CD4-positive, alpha-beta T cell treated with Interleukin-15 for 1 hour (primary cell): ENCODE measurements around the gene INPP4B.

Source experiments
- DNase-seq: peaks from one replicate; pipeline ENCODE4 v3.0.0-alpha.2; 2020

The INPP4B gene

GRCh38 chr4:142035566-142035965, 810.5 kb downstream of the INPP4B start:
- no peak for DNase-seq

GRCh38 chr4:142034101-142034500, 812.0 kb downstream of the INPP4B start:
- no peak for DNase-seq

- DNase-seq: no peak
Observed at GRCh38 chr4:142030010-142030409, 816.1 kb downstream of the INPP4B start.

- DNase-seq: no peak
Observed at GRCh38 chr4:142021761-142022160, 824.3 kb downstream of the INPP4B start.

- DNase-seq: no peak
Observed at GRCh38 chr4:142021181-142021580, 824.9 kb downstream of the INPP4B start.

- DNase-seq: no peak
Observed at GRCh38 chr4:142016031-142016430, 830.1 kb downstream of the INPP4B start.

GRCh38 chr4:142009751-142010150, 836.4 kb downstream of the INPP4B start:
- no peak for DNase-seq

GRCh38 chr4:142005519-142005918, 840.6 kb downstream of the INPP4B start:
- DNase-seq: no peak

GRCh38 chr4:141999446-142000143, 846.5 kb downstream of the INPP4B start:
- DNase-seq: no peak

- no peak for DNase-seq
Observed at GRCh38 chr4:141995056-141995455, 851.0 kb downstream of the INPP4B start.

- no peak for DNase-seq
Observed at GRCh38 chr4:141977433-141977832, 868.7 kb downstream of the INPP4B start.
